OCI-LY1 (cell line): ENCODE data around the gene ABCA7.
A peak's percentile ranks its signal among the peaks of the same experiment; 100 is the strongest.

Source experiments
- H2AFZ ChIP-seq: fragments of 200-600 bp; sonication (generic), shearing (Covaris generic); 2 replicates; pipeline ENCODE4 v1.6.0; 2014; ENCODE audit warnings: antibody characterized with exemption, mild to moderate bottlenecking, low read length
- H3F3A ChIP-seq: fragments of 200-600 bp; sonication (generic), shearing (Covaris generic); 2 replicates; pipeline ENCODE4 v1.6.0; 2014; ENCODE audit warnings: mild to moderate bottlenecking, antibody characterized with exemption, low read length, moderate library complexity; ENCODE audit not compliant: insufficient read depth
- H3K27ac ChIP-seq: fragments of 200-600 bp; sonication (generic); 2 replicates; pipeline ENCODE4 v1.5.1; 2014; ENCODE audit warnings: low read length, mixed run types, mild to moderate bottlenecking, low read depth; ENCODE audit not compliant: poor library complexity, severe bottlenecking
- H3K27me3 ChIP-seq: fragments of 200-600 bp; sonication (generic); 2 replicates; pipeline ENCODE4 v1.6.0; 2014; ENCODE audit warnings: antibody characterized with exemption, mild to moderate bottlenecking, low read length, moderate library complexity; ENCODE audit not compliant: insufficient read depth
- H3K36me3 ChIP-seq: fragments of 200-600 bp; sonication (generic); 2 replicates; pipeline ENCODE4 v1.6.1; 2014; ENCODE audit warnings: mild to moderate bottlenecking, antibody characterized with exemption, low read length, moderate library complexity, mixed read lengths; ENCODE audit not compliant: insufficient read depth
- H3K4me1 ChIP-seq: fragments of 200-600 bp; sonication (generic); 2 replicates; pipeline ENCODE4 v1.5.1; 2014; ENCODE audit warnings: mild to moderate bottlenecking, low read length, moderate library complexity; ENCODE audit not compliant: insufficient read depth, severe bottlenecking
- H3K4me2 ChIP-seq: fragments of 200-600 bp; sonication (generic), shearing (Covaris generic); 2 replicates; pipeline ENCODE4 v1.6.1; 2014; ENCODE audit warnings: low read length
- H3K4me3 ChIP-seq: fragments of 200-600 bp; sonication (generic); 2 replicates; pipeline ENCODE4 v1.5.1; 2014; ENCODE audit warnings: low read length, low read depth, mild to moderate bottlenecking, mixed read lengths; ENCODE audit not compliant: poor library complexity, severe bottlenecking
- H3K79me2 ChIP-seq: fragments of 200-600 bp; shearing (Covaris generic); 2 replicates; pipeline ENCODE4 v1.6.1; 2016; ENCODE audit warnings: mixed run types, low read length, mixed read lengths; ENCODE audit not compliant: insufficient read depth
- H3K9ac ChIP-seq: fragments of 200-600 bp; sonication (generic), shearing (Covaris generic); 2 replicates; pipeline ENCODE4 v1.6.1; 2014; ENCODE audit warnings: mild to moderate bottlenecking, low read length, mixed read lengths
- H3K9me2 ChIP-seq: fragments of 200-600 bp; sonication (generic), shearing (Covaris generic); 2 replicates; pipeline ENCODE4 v1.6.1; 2014; ENCODE audit warnings: low read depth, mild to moderate bottlenecking, low read length, mixed read lengths
- H3K9me3 ChIP-seq: fragments of 200-600 bp; shearing (Covaris generic); 2 replicates; pipeline ENCODE4 v1.6.1; 2014; ENCODE audit warnings: low read length, mixed read lengths
- H4K20me1 ChIP-seq: fragments of 200-600 bp; sonication (generic), shearing (Covaris generic); 2 replicates; pipeline ENCODE4 v1.6.0; 2016; ENCODE audit warnings: mild to moderate bottlenecking, low read length; ENCODE audit not compliant: insufficient read depth
- CTCF ChIP-seq: fragments of 200-600 bp; sonication (generic), shearing (Covaris generic); IDR thresholded peaks from 2 replicates; pipeline ENCODE4 v1.5.1; 2017; ENCODE audit warnings: mild to moderate bottlenecking, antibody characterized with exemption, low read length, moderate library complexity, mixed read lengths
- EZH2 ChIP-seq: fragments of 200-600 bp; sonication (generic), shearing (Covaris generic); IDR thresholded peaks from 2 replicates; pipeline ENCODE4 v1.8.0; 2017; ENCODE audit warnings: borderline replicate concordance, mixed run types, mild to moderate bottlenecking, antibody characterized with exemption, low read length, moderate library complexity, mixed read lengths

The ABCA7 gene

GRCh38 chr19:1028062-1028926 is 11.6 kb upstream of the ABCA7 start:
- H3K36me3 ChIP-seq: peaks cover 34% of the 10 kb centered on the region
- H3K4me1 ChIP-seq: peaks cover 35% of the 10 kb centered on the region
- peak overlapping the region; percentile 98 for H3K9ac ChIP-seq
- no peaks in the 10 kb centered on the region for H3K27me3 ChIP-seq
- H3K4me2 ChIP-seq: peak overlapping the region; percentile 97
- no peak overlapping the region for H2AFZ ChIP-seq
- H4K20me1 ChIP-seq: no peaks in the 10 kb centered on the region
- no peaks in the 10 kb centered on the region for H3F3A ChIP-seq
- H3K27ac ChIP-seq: peak overlapping the region; percentile 88
- H3K9me3 ChIP-seq: no peaks in the 10 kb centered on the region
- peaks cover 9% of the 10 kb centered on the region for H3K79me2 ChIP-seq
- H3K9me2 ChIP-seq: no peaks in the 10 kb centered on the region
- TF ChIP-seq EZH2 (no peak), CTCF (no peak)
- H3K4me3 ChIP-seq: peak overlapping the region; percentile 98

GRCh38 chr19:1032264-1032867 is 7.5 kb upstream of the ABCA7 start:
- H3K9me2 ChIP-seq: no peaks in the 10 kb centered on the region
- no peak for TF ChIP-seq EZH2
- no peak for TF ChIP-seq CTCF
- no peaks in the 10 kb centered on the region for H3K9me3 ChIP-seq
- H4K20me1 ChIP-seq: no peaks in the 10 kb centered on the region
- H3K36me3 ChIP-seq: peaks cover 53% of the 10 kb centered on the region
- no peak overlapping the region for H3K9ac ChIP-seq
- peak overlapping the region; percentile 59 for H3K27ac ChIP-seq
- 0 out of 2 replicates have a peak, but pooled peaks cover 1% of the 10 kb centered on the region for H3F3A ChIP-seq
- no peak overlapping the region for H3K4me2 ChIP-seq
- H3K4me3 ChIP-seq: no peak overlapping the region
- H2AFZ ChIP-seq: no peak overlapping the region
- peaks cover 30% of the 10 kb centered on the region for H3K4me1 ChIP-seq
- peaks cover 1% of the 10 kb centered on the region; the same call in 1 of the 2 replicates for H3K79me2 ChIP-seq
- no peaks in the 10 kb centered on the region for H3K27me3 ChIP-seq

- Histone ChIP-seq H3K27ac (peak overlapping the region; percentile 99), H2AFZ (no peak overlapping the region), H3K4me3 (no peak overlapping the region), H3K9me3 (no peaks in the 10 kb centered on the region), H3K79me2 (no peaks in the 10 kb centered on the region), H4K20me1 (no peaks in the 10 kb centered on the region), H3K36me3 (peaks cover 37% of the 10 kb centered on the region), H3K4me1 (peaks cover 27% of the 10 kb centered on the region), H3K27me3 (no peaks in the 10 kb centered on the region), H3K9me2 (no peaks in the 10 kb centered on the region), H3K4me2 (no peak overlapping the region), H3F3A (peaks cover 13% of the 10 kb centered on the region; the same call in 1 of the 2 replicates), H3K9ac (no peak overlapping the region)
- TF ChIP-seq CTCF: peak; percentile 35; the same call in 1 of the 2 replicates
- TF ChIP-seq EZH2: no peak
These were observed 3.8 kb upstream of the ABCA7 start for GRCh38 chr19:1035998-1036621.
